ENCODE results near the gene PLXNA4.

DNA sequence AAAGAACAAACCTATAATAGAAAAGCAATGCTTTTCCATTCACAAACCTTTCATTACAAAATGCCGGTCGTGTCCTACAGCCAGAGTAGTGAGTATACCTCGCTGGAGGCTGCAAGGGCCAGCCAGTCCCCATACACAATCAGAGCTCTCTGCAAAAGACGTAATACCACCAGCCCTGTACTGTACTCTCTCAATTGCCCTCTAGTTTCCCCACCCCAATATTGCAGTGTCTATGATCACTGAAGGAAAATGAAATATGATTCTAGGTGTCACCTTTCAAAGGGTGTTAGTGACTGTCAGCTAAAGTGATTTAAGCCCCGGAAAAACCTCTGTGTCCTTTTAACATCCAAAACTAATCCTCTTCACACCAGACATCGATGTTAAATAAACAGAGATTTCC is 24.8 kb downstream of the PLXNA4 start:
- TF ChIP-seq, protein P1, sequence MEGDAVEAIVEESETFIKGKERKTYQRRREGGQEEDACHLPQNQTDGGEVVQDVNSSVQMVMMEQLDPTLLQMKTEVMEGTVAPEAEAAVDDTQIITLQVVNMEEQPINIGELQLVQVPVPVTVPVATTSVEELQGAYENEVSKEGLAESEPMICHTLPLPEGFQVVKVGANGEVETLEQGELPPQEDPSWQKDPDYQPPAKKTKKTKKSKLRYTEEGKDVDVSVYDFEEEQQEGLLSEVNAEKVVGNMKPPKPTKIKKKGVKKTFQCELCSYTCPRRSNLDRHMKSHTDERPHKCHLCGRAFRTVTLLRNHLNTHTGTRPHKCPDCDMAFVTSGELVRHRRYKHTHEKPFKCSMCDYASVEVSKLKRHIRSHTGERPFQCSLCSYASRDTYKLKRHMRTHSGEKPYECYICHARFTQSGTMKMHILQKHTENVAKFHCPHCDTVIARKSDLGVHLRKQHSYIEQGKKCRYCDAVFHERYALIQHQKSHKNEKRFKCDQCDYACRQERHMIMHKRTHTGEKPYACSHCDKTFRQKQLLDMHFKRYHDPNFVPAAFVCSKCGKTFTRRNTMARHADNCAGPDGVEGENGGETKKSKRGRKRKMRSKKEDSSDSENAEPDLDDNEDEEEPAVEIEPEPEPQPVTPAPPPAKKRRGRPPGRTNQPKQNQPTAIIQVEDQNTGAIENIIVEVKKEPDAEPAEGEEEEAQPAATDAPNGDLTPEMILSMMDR (IDR thresholded peaks at IDR 0.05) = no peak
- no peak for TF ChIP-seq POLR2AphosphoS5 (IDR thresholded peaks at IDR 0.05; ENCODE audit: insufficient read depth in 1 of 2, low read depth in 1 of 2)

Data from vagina (tissue), 2 donors.